Measurements from ENCODE around the gene LRP2BP. TPM values are rescaled to one million over a fixed set of nuclear protein-coding genes. Genes with fewer than 3 reads are reported as not detected.

Gene LRP2BP
- total and polyA plus RNA-seq, 2 of the 13 experiments (the other 11 are each of a cell fraction or from before 2014, with no cell fraction given): 0.22 to 0.29 TPM

DNA sequence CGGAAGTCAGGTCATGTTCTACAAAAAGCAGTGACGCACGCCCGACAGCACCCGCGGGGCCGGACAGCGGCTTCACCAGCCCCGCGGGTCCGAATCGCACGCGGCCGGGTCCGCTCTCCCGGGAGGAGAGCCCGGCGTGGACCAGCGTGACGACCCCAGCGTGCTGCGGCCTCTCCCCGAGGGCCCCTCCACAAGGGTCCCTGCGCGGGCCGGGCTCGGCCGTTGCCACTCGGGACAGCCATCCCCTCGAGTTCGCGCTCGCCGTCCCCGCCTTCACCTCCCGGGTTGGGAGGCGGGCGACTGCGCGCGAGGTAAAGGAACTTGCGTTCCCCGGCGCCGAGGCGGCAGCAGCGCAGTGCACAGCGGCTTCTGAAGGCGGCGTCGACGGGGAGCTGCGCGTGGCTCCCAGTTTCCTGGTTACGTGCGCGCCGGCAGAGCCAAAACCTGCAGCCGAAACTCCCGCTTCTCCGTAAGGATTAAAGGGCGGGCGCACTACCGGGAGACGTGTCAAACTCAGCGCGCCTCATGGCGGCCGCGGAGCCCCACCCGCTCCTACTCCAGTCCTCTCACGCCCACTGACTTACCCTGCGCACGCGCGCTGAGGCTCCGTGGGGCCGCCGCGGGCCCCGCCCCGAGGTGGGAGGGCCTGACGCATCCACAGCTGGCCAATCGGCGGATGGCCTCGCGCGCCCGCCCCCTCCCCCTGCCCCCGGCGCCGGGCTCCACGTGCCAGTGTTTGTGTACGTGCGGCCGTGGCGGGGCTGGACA is 416 bp upstream of the LRP2BP start (continued):
- TF ChIP-seq, protein P1, sequence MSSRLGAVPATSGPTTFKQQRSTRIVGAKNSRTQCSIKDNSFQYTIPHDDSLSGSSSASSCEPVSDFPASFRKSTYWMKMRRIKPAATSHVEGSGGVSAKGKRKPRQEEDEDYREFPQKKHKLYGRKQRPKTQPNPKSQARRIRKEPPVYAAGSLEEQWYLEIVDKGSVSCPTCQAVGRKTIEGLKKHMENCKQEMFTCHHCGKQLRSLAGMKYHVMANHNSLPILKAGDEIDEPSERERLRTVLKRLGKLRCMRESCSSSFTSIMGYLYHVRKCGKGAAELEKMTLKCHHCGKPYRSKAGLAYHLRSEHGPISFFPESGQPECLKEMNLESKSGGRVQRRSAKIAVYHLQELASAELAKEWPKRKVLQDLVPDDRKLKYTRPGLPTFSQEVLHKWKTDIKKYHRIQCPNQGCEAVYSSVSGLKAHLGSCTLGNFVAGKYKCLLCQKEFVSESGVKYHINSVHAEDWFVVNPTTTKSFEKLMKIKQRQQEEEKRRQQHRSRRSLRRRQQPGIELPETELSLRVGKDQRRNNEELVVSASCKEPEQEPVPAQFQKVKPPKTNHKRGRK (CRISPR knock-in tag; IDR thresholded peaks at IDR 0.05): no peak
- TF ChIP-seq, protein P2, sequence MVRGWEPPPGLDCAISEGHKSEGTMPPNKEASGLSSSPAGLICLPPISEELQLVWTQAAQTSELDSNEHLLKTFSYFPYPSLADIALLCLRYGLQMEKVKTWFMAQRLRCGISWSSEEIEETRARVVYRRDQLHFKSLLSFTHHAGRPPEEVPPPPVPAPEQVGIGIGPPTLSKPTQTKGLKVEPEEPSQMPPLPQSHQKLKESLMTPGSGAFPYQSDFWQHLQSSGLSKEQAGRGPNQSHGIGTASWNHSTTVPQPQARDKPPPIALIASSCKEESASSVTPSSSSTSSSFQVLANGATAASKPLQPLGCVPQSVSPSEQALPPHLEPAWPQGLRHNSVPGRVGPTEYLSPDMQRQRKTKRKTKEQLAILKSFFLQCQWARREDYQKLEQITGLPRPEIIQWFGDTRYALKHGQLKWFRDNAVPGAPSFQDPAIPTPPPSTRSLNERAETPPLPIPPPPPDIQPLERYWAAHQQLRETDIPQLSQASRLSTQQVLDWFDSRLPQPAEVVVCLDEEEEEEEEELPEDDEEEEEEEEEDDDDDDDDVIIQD (CRISPR knock-in tag; IDR thresholded peaks at IDR 0.05; ENCODE audit: low read depth): no peak
- TF ChIP-seq ZNF616 (CRISPR knock-in tag; IDR thresholded peaks at IDR 0.05; ENCODE audit: low read depth) (peak; percentile 91), ZNF839 (CRISPR knock-in tag; IDR thresholded peaks at IDR 0.05; ENCODE audit: borderline replicate concordance) (peak; percentile 63; the same call in 1 of the 2 replicates), ONECUT2 (CRISPR knock-in tag; IDR thresholded peaks at IDR 0.05) (peak; percentile 27; the same call in 1 of the 2 replicates), SMC3 (IDR thresholded peaks at IDR 0.05; ENCODE audit: low read length) (no peak), U2AF1 (optimal IDR thresholded peaks at IDR 0.05; ENCODE audit: low read depth, low read length) (peak; percentile 94), LCORL (IDR thresholded peaks at IDR 0.05) (no peak), LCORL (CRISPR knock-in tag; IDR thresholded peaks at IDR 0.05) (peak; percentile 94), SALL1 (CRISPR knock-in tag; IDR thresholded peaks at IDR 0.05) (peak; percentile 95), GTF2F1 (IDR thresholded peaks at IDR 0.05; ENCODE audit: low read length) (0 out of 2 replicates have a peak, but pooled peaks have one; percentile 15), ZNF841 (CRISPR knock-in tag; IDR thresholded peaks at IDR 0.05; ENCODE audit: borderline replicate concordance) (peak; percentile 77; the same call in 1 of the 2 replicates), EED (CRISPR knock-in tag; IDR thresholded peaks at IDR 0.05) (peak; percentile 89), ZIK1 (CRISPR knock-in tag; IDR thresholded peaks at IDR 0.05; ENCODE audit: borderline replicate concordance, low read depth) (peak; percentile 96), NRL (CRISPR knock-in tag; IDR thresholded peaks at IDR 0.05; ENCODE audit: borderline replicate concordance) (peak; percentile 98), NR1H2 (CRISPR knock-in tag; IDR thresholded peaks at IDR 0.05; ENCODE audit: borderline replicate concordance, low read depth) (no peak), KAT2B (IDR thresholded peaks at IDR 0.05; ENCODE audit: borderline replicate concordance, low read depth, low read length) (no peak), FIP1L1 (IDR thresholded peaks at IDR 0.05; ENCODE audit: borderline replicate concordance, insufficient read depth, low read depth, low read length) (peak; percentile 85; the same call in 1 of the 2 replicates), ZNF12 (CRISPR knock-in tag; IDR thresholded peaks at IDR 0.05) (no peak), GFI1 (CRISPR knock-in tag; IDR thresholded peaks at IDR 0.05; ENCODE audit: borderline replicate concordance) (0 out of 2 replicates have a peak, but pooled peaks have one; percentile 82), SP4 (CRISPR knock-in tag; IDR thresholded peaks at IDR 0.05) (peak; percentile 92), HOXD1 (CRISPR knock-in tag; IDR thresholded peaks at IDR 0.05) (peak; percentile 81; the same call in 1 of the 2 replicates)
- TF ChIP-seq, protein P3, sequence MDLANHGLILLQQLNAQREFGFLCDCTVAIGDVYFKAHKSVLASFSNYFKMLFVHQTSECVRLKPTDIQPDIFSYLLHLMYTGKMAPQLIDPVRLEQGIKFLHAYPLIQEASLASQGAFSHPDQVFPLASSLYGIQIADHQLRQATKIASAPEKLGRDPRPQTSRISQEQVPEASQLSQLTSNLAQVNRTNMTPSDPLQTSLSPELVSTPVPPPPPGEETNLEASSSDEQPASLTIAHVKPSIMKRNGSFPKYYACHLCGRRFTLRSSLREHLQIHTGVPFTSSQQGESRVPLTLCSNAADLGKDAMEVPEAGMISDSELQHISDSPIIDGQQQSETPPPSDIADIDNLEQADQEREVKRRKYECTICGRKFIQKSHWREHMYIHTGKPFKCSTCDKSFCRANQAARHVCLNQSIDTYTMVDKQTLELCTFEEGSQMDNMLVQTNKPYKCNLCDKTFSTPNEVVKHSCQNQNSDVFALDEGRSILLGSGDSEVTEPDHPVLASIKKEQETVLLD (CRISPR knock-in tag; IDR thresholded peaks at IDR 0.05; ENCODE audit: low read depth): peak; percentile 78
- TF ChIP-seq, protein P4, sequence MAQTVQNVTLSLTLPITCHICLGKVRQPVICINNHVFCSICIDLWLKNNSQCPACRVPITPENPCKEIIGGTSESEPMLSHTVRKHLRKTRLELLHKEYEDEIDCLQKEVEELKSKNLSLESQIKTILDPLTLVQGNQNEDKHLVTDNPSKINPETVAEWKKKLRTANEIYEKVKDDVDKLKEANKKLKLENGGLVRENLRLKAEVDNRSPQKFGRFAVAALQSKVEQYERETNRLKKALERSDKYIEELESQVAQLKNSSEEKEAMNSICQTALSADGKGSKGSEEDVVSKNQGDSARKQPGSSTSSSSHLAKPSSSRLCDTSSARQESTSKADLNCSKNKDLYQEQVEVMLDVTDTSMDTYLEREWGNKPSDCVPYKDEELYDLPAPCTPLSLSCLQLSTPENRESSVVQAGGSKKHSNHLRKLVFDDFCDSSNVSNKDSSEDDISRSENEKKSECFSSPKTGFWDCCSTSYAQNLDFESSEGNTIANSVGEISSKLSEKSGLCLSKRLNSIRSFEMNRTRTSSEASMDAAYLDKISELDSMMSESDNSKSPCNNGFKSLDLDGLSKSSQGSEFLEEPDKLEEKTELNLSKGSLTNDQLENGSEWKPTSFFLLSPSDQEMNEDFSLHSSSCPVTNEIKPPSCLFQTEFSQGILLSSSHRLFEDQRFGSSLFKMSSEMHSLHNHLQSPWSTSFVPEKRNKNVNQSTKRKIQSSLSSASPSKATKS (CRISPR knock-in tag; IDR thresholded peaks at IDR 0.05): peak; percentile 94; the same call in 1 of the 2 replicates

All from HepG2 (cell line).